Stimulated activated effector memory CD8-positive, alpha-beta T cell treated with anti-CD3 and anti-CD28 coated beads, Interleukin-12 subunit alpha, Interleukin-12 subunit beta, amount 100 ng/mL, for 72 hours (primary cell): ENCODE data around the gene ATP4B.

ENCODE experiments used
- ATAC-seq: fragments of 150-1000 bp; cut with Tn5 transposase; 2 replicates; pipeline ENCODE4 v1.10.0; 2021
- DNase-seq, 2 donors: peaks; one replicate each; pipeline ENCODE4 v3.0.0; 2021 to 2022; ENCODE audit warnings: low spot score in 2 of 2
- H3K27ac Mint-ChIP-seq: one replicate; pipeline ENCODE4 v1.8.0; 2022; ENCODE audit warnings: mild to moderate bottlenecking, mixed read lengths
- H3K36me3 Mint-ChIP-seq: one replicate; pipeline ENCODE4 v1.8.0; 2022; ENCODE audit warnings: mild to moderate bottlenecking, mixed read lengths
- H3K4me1 Mint-ChIP-seq: one replicate; pipeline ENCODE4 v1.8.0; 2022; ENCODE audit warnings: mixed read lengths
- H3K4me3 Mint-ChIP-seq: one replicate; pipeline ENCODE4 v1.8.0; 2022; ENCODE audit warnings: mild to moderate bottlenecking, mixed read lengths
- H3K9me3 Mint-ChIP-seq: one replicate; pipeline ENCODE4 v1.8.0; 2022; ENCODE audit warnings: mixed read lengths

Gene ATP4B

DNA sequence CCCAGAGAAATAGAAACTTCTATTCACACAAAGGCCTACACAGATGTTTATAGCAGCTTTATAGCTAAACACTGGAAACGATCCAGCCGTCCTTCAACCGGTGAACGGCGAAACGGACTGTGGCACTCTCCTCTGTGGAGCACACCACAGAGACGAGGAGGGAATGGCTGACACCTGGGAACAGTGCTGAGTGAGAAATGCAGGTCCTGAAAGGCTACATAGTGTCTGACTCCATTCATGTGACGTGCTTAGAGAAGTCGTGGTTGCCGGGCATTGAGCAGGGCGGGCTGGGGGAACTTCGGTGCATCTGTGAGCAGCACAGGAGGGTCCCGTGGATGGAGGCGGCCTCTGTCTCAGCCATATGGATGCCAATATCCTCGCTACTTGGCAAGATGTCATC, 5.9 kb upstream of the ATP4B start:
- ATAC-seq = peak; percentile 6
- H3K4me3 Mint-ChIP-seq = no peak overlapping the region
- H3K4me1 Mint-ChIP-seq = no peaks in the 10 kb centered on the region

GRCh38 chr13:113661509-113661908, 3.5 kb upstream of the ATP4B start:
- H3K27ac Mint-ChIP-seq = no peak overlapping the region
- ATAC-seq (no peak), DNase-seq (no peak)
- no peaks in the 10 kb centered on the region for H3K4me1 Mint-ChIP-seq
- no peak overlapping the region for H3K4me3 Mint-ChIP-seq
- H3K36me3 Mint-ChIP-seq = peaks cover 4% of the 10 kb centered on the region
- H3K9me3 Mint-ChIP-seq = peaks cover 9% of the 10 kb centered on the region

More for the DNA sequence above, 5.9 kb upstream of the ATP4B start:
- H3K27ac Mint-ChIP-seq = no peak overlapping the region
- no peak for DNase-seq
- peaks cover 9% of the 10 kb centered on the region for H3K9me3 Mint-ChIP-seq
- H3K36me3 Mint-ChIP-seq = peaks cover 9% of the 10 kb centered on the region

GRCh38 chr13:113660066-113660465, 2.1 kb upstream of the ATP4B start:
- H3K9me3 Mint-ChIP-seq = peaks cover 9% of the 10 kb centered on the region
- ATAC-seq (no peak), DNase-seq (no peak)
- no peak overlapping the region for H3K4me3 Mint-ChIP-seq
- no peaks in the 10 kb centered on the region for H3K4me1 Mint-ChIP-seq
- no peaks in the 10 kb centered on the region for H3K36me3 Mint-ChIP-seq
- no peak overlapping the region for H3K27ac Mint-ChIP-seq

GRCh38 chr13:113659337-113659736, 1.3 kb upstream of the ATP4B start:
- H3K9me3 Mint-ChIP-seq = peaks cover 9% of the 10 kb centered on the region
- H3K27ac Mint-ChIP-seq = no peak overlapping the region
- ATAC-seq (no peak), DNase-seq (no peak)
- no peaks in the 10 kb centered on the region for H3K36me3 Mint-ChIP-seq
- H3K4me3 Mint-ChIP-seq = no peak overlapping the region
- H3K4me1 Mint-ChIP-seq = no peaks in the 10 kb centered on the region

GRCh38 chr13:113658836-113659235, 838 bp upstream of the ATP4B start:
- Mint-ChIP-seq H3K27ac (no peak overlapping the region), H3K36me3 (no peaks in the 10 kb centered on the region), H3K9me3 (peaks cover 9% of the 10 kb centered on the region), H3K4me3 (no peak overlapping the region), H3K4me1 (peaks cover 4% of the 10 kb centered on the region)
- DNase-seq = no peak
- ATAC-seq = no peak

GRCh38 chr13:113656831-113657671, 947 bp downstream of the ATP4B start:
- DNase-seq = no peak
- no peak for ATAC-seq
- H3K4me1 Mint-ChIP-seq = peaks cover 12% of the 10 kb centered on the region
- no peak overlapping the region for H3K27ac Mint-ChIP-seq
- H3K36me3 Mint-ChIP-seq = no peaks in the 10 kb centered on the region
- no peak overlapping the region for H3K4me3 Mint-ChIP-seq
- H3K9me3 Mint-ChIP-seq = peaks cover 9% of the 10 kb centered on the region

- peaks cover 12% of the 10 kb centered on the region for H3K4me1 Mint-ChIP-seq
- H3K27ac Mint-ChIP-seq = no peak overlapping the region
- H3K36me3 Mint-ChIP-seq = no peaks in the 10 kb centered on the region
- H3K9me3 Mint-ChIP-seq = peaks cover 4% of the 10 kb centered on the region
- no peak for ATAC-seq
- H3K4me3 Mint-ChIP-seq = no peak overlapping the region
- DNase-seq = no peak
These were observed 1.9 kb downstream of the ATP4B start for GRCh38 chr13:113656003-113656588.

- H3K4me3 Mint-ChIP-seq = no peak overlapping the region
- H3K36me3 Mint-ChIP-seq = no peaks in the 10 kb centered on the region
These were observed 2.5 kb downstream of the ATP4B start for GRCh38 chr13:113655346-113656002.

DNA sequence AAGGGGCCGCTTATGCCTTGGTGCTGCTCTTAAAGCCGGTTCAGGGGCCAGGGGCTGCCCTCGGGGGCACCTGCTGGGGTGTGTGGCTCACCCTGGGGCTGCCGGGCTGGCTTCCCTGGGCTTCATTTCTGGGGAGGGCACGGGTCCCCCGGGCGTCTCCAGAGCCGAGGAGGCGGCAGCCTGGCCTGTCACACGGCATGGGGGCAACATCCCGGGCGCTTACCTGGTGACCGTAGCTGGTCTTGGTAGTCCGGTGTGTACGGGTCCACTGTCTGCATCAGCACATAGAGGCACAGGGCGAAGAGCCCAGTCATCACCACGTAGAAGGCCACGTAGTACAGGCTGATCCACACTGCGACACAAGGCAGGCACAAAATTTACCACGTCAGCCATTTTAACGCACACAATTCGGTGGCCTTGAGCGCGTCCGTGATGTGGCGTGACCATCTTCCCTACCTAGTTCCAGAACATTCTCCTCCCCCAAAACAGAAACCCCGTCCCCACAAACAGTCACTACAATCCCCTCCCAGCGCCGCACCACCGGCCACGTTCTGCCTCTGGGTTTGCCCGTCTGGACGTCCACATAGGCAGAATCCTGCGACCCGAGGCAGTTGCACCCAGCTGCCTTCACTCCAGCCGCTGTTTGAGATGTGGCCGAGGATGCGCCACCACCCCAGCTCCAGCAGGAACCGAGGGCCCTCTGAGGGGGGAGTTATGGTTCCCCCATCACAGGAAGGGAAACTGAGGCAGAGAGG, 3.2 kb downstream of the ATP4B start:
- no peak overlapping the region for H3K4me3 Mint-ChIP-seq
- no peaks in the 10 kb centered on the region for H3K36me3 Mint-ChIP-seq
- DNase-seq (no peak), ATAC-seq (no peak)
- H3K27ac Mint-ChIP-seq = no peak overlapping the region
- peaks cover 12% of the 10 kb centered on the region for H3K4me1 Mint-ChIP-seq
- no peaks in the 10 kb centered on the region for H3K9me3 Mint-ChIP-seq

More at GRCh38 chr13:113655346-113656002, 2.5 kb downstream of the ATP4B start:
- no peak overlapping the region for H3K27ac Mint-ChIP-seq
- peaks cover 12% of the 10 kb centered on the region for H3K4me1 Mint-ChIP-seq
- DNase-seq (no peak), ATAC-seq (no peak)
- no peaks in the 10 kb centered on the region for H3K9me3 Mint-ChIP-seq

DNA sequence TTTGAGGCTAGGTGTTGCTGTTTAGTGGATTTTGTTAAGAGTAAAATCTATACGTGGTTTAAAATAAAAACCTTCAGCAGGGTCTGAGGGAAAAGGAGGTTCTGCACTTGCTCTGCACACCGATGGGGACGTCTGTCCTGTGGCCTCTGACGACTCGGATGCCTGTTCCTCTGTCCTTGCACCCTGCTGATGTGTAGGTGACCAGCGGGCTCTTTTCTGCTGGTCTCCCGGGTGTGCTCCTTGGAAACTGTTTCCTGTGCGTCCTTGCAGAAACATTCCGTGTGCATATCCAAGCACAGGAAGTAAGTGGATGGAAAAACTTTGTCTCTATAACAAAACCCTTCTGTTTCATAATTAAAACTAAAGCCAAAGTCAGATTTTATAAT, 3.8 kb downstream of the ATP4B start:
- H3K36me3 Mint-ChIP-seq = no peaks in the 10 kb centered on the region
- no peak for ATAC-seq
- H3K27ac Mint-ChIP-seq = no peak overlapping the region
- H3K4me1 Mint-ChIP-seq = peaks cover 12% of the 10 kb centered on the region
- no peak for DNase-seq
- H3K4me3 Mint-ChIP-seq = no peak overlapping the region
- no peaks in the 10 kb centered on the region for H3K9me3 Mint-ChIP-seq

GRCh38 chr13:113653264-113654174, 4.5 kb downstream of the ATP4B start:
- Mint-ChIP-seq H3K27ac (no peak overlapping the region), H3K36me3 (no peaks in the 10 kb centered on the region), H3K4me1 (peaks cover 12% of the 10 kb centered on the region), H3K9me3 (no peaks in the 10 kb centered on the region), H3K4me3 (no peak overlapping the region)
- ATAC-seq (no peak), DNase-seq (no peak)

GRCh38 chr13:113652404-113653263, 5.4 kb downstream of the ATP4B start:
- DNase-seq (no peak), ATAC-seq (no peak)
- Mint-ChIP-seq H3K27ac (no peak overlapping the region), H3K9me3 (no peaks in the 10 kb centered on the region), H3K4me3 (no peak overlapping the region), H3K36me3 (no peaks in the 10 kb centered on the region), H3K4me1 (peaks cover 12% of the 10 kb centered on the region)

GRCh38 chr13:113651511-113652403, 6.2 kb downstream of the ATP4B start:
- DNase-seq = no peak
- Mint-ChIP-seq H3K4me3 (no peak overlapping the region), H3K9me3 (no peaks in the 10 kb centered on the region), H3K27ac (no peak overlapping the region), H3K4me1 (peaks cover 12% of the 10 kb centered on the region), H3K36me3 (no peaks in the 10 kb centered on the region)
- ATAC-seq = no peak
